DOHH2 (cell line): ENCODE results near the gene CA7.

ENCODE experiments used
- H3F3A ChIP-seq: fragments of 200-600 bp; sonication (generic), shearing (Covaris generic); 2 replicates; pipeline ENCODE4 v1.6.0; 2016; ENCODE audit warnings: antibody characterized with exemption, mild to moderate bottlenecking; ENCODE audit not compliant: control insufficient read depth, insufficient read depth
- H3K27ac ChIP-seq: fragments of 200-600 bp; sonication (generic); 2 replicates; pipeline ENCODE4 v1.5.1; 2014; ENCODE audit warnings: low read depth, mild to moderate bottlenecking, low read length, moderate library complexity
- H3K27me3 ChIP-seq: fragments of 200-600 bp; sonication (generic); 2 replicates; pipeline ENCODE4 v1.6.1; 2014; ENCODE audit warnings: mild to moderate bottlenecking, low read length, mixed read lengths; ENCODE audit not compliant: control insufficient read depth
- H3K36me3 ChIP-seq: fragments of 200-600 bp; sonication (generic); 2 replicates; pipeline ENCODE4 v1.6.1; 2014; ENCODE audit warnings: mild to moderate bottlenecking, low read length, moderate library complexity, mixed read lengths; ENCODE audit not compliant: control insufficient read depth
- H3K4me1 ChIP-seq: fragments of 200-600 bp; sonication (generic); 2 replicates; pipeline ENCODE4 v1.6.1; 2014; ENCODE audit warnings: mild to moderate bottlenecking, low read length, mixed read lengths; ENCODE audit not compliant: control insufficient read depth
- H3K4me2 ChIP-seq: fragments of 200-600 bp; sonication (generic); 2 replicates; pipeline ENCODE4 v1.6.0; 2014; ENCODE audit warnings: mild to moderate bottlenecking, low read length, moderate library complexity
- H3K4me3 ChIP-seq: fragments of 200-600 bp; sonication (generic); 2 replicates; pipeline ENCODE4 v1.5.1; 2014; ENCODE audit warnings: mild to moderate bottlenecking, low read length, mixed read lengths
- H3K79me2 ChIP-seq: fragments of 200-600 bp; sonication (generic); 2 replicates; pipeline ENCODE4 v1.6.1; 2014; ENCODE audit warnings: mild to moderate bottlenecking, low read length, mixed read lengths; ENCODE audit not compliant: control insufficient read depth
- H3K9me2 ChIP-seq: fragments of 200-600 bp; sonication (generic); replicated peaks from 2 replicates; pipeline ENCODE4 v1.6.1; 2014; ENCODE audit warnings: mild to moderate bottlenecking, low read length, mixed read lengths; ENCODE audit not compliant: control insufficient read depth
- H3K9me3 ChIP-seq: fragments of 200-600 bp; sonication (generic); 2 replicates; pipeline ENCODE4 v1.6.1; 2014; ENCODE audit warnings: antibody characterized with exemption, low read length, mixed read lengths; ENCODE audit not compliant: control insufficient read depth, insufficient read depth
- H4K20me1 ChIP-seq: fragments of 200-600 bp; sonication (generic); 2 replicates; pipeline ENCODE4 v1.6.0; 2014; ENCODE audit warnings: low read depth, mild to moderate bottlenecking, antibody characterized with exemption, low read length, moderate library complexity; ENCODE audit not compliant: control insufficient read depth, insufficient read depth
- EZH2phosphoT487 ChIP-seq: fragments of 200-600 bp; sonication (generic); IDR thresholded peaks from 2 replicates; pipeline ENCODE4 v1.6.1; 2017; ENCODE audit warnings: borderline replicate concordance, mild to moderate bottlenecking, antibody characterized with exemption, low read length, moderate library complexity, mixed read lengths
- TF ChIP-seq, protein P1 (sequence below): fragments of 200-600 bp; sonication (generic); IDR thresholded peaks from one replicate; pipeline ENCODE4 v1.5.1; 2014; ENCODE audit warnings: antibody characterized with exemption, mild to moderate bottlenecking, low read depth, low read length; ENCODE audit not compliant: poor library complexity, severe bottlenecking

Gene CA7

DNA sequence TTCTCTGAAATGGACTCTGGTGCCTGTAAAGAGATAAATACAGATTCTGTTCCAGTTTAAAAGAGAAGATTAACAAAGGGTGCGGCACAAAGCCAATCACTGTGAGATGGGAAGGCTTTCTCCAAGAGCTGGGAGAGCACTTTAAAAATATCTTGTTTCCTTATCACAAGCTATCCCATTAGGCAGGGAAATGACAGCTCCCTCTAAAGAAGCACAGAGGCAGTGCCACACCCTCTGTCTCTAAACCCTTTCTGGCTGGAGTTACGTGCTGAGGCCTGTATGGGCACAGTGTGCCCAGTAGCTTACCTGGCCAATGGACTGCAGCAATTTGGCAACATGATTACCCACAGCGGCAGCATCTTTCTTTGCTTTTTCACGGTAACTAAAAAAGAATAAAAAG, 33.8 kb upstream of the CA7 start:
- H3K79me2 ChIP-seq = no peaks in the 10 kb centered on the region
- no peak overlapping the region for H3K27ac ChIP-seq
- 0 out of 2 replicates have a peak, but pooled peaks cover 2% of the 10 kb centered on the region for H3F3A ChIP-seq
- H4K20me1 ChIP-seq = no peaks in the 10 kb centered on the region
- H3K4me1 ChIP-seq = no peaks in the 10 kb centered on the region
- no peak overlapping the region for H3K4me2 ChIP-seq
- H3K9me2 ChIP-seq = no peaks in the 10 kb centered on the region
- no peaks in the 10 kb centered on the region for H3K9me3 ChIP-seq
- peaks cover 85% of the 10 kb centered on the region for H3K36me3 ChIP-seq
- H3K27me3 ChIP-seq = no peaks in the 10 kb centered on the region
- TF ChIP-seq, protein P1, sequence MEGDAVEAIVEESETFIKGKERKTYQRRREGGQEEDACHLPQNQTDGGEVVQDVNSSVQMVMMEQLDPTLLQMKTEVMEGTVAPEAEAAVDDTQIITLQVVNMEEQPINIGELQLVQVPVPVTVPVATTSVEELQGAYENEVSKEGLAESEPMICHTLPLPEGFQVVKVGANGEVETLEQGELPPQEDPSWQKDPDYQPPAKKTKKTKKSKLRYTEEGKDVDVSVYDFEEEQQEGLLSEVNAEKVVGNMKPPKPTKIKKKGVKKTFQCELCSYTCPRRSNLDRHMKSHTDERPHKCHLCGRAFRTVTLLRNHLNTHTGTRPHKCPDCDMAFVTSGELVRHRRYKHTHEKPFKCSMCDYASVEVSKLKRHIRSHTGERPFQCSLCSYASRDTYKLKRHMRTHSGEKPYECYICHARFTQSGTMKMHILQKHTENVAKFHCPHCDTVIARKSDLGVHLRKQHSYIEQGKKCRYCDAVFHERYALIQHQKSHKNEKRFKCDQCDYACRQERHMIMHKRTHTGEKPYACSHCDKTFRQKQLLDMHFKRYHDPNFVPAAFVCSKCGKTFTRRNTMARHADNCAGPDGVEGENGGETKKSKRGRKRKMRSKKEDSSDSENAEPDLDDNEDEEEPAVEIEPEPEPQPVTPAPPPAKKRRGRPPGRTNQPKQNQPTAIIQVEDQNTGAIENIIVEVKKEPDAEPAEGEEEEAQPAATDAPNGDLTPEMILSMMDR = no peak
- no peak for TF ChIP-seq EZH2phosphoT487
- H3K4me3 ChIP-seq = no peak overlapping the region

DNA sequence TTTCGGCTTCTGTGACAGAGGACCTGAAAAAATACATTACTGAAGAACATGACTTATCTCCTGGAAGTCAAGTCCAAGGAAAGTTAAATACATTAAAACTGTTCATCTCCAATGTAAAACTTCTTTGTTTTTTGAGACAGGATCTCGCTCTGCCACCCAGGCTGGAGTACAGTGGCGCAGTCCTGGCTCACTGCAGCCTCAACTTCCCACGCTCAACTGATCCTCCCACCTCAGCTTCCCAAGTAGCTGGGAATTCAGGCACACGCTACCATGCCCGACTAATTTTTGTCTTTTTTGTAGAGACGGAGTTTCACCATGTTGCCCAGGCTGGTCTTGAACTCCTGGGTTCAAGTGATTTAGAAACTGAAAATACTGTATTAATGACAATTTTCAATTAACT, 33.2 kb upstream of the CA7 start:
- Histone ChIP-seq H4K20me1 (no peaks in the 10 kb centered on the region), H3K36me3 (peaks cover 82% of the 10 kb centered on the region), H3K9me2 (no peaks in the 10 kb centered on the region), H3K27ac (no peak overlapping the region), H3K9me3 (no peaks in the 10 kb centered on the region), H3K4me3 (no peak overlapping the region), H3K4me2 (no peak overlapping the region), H3K79me2 (no peaks in the 10 kb centered on the region), H3K27me3 (no peaks in the 10 kb centered on the region), H3K4me1 (no peaks in the 10 kb centered on the region), H3F3A (0 out of 2 replicates have a peak, but pooled peaks cover 2% of the 10 kb centered on the region)
- TF ChIP-seq, protein P1 = no peak
- TF ChIP-seq EZH2phosphoT487 = no peak

DNA sequence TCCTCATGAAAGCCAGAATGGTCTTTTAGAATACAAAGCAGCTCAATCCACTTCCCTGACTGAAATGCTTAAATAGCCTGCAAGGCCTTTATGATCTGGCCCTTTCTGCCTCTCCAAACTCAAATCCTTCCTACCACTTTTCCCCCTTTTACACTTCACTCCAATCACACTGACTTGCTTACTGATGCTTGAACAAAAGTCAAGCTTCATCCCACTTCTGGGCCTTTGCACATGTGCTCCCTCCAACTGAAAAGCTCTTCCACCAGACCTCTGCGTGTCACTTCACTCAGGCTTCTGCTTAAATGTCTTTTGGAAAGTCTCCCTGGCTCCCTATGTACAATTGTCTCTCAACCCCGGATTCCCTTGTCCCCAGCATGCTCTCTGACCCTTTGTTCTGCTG, 29.5 kb upstream of the CA7 start:
- Histone ChIP-seq H3K36me3 (peaks cover 87% of the 10 kb centered on the region), H3K27me3 (no peaks in the 10 kb centered on the region), H3K79me2 (no peaks in the 10 kb centered on the region), H3K9me3 (no peaks in the 10 kb centered on the region), H3K4me3 (no peak overlapping the region), H3K4me2 (no peak overlapping the region), H3K9me2 (no peaks in the 10 kb centered on the region), H4K20me1 (no peaks in the 10 kb centered on the region), H3K27ac (no peak overlapping the region), H3K4me1 (no peaks in the 10 kb centered on the region), H3F3A (no peaks in the 10 kb centered on the region)
- TF ChIP-seq, protein P1 = no peak
- TF ChIP-seq EZH2phosphoT487 = no peak
